ENCODE data around the gene FADS6.

The FADS6 gene, protein sequence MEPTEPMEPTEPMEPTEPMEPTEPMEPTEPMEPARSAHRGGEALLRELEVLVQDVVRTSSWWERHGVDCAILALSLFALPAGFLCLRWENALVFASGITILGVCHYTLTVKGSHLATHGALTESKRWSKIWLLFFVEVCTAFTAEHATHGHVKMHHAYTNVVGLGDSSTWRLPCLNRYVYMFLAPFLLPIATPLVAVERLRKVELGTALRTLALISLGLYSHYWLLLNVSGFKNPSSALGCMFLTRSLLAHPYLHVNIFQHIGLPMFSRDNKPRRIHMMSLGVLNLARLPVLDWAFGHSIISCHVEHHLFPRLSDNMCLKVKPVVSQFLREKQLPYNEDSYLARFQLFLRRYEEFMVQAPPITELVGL

GRCh38 chr17:74892974-74893911, at the start of gene FADS6:
FADS6 (minus strand) TSS chr17:74893633; CDS start chr17:74893595, 38 bp downstream.
- DNase-seq (ENCODE audit: low spot score): no peak

GRCh38 chr17:74941128-74941725, 47.8 kb upstream of the FADS6 start:
- DNase-seq (ENCODE audit: low spot score): no peak

DNA sequence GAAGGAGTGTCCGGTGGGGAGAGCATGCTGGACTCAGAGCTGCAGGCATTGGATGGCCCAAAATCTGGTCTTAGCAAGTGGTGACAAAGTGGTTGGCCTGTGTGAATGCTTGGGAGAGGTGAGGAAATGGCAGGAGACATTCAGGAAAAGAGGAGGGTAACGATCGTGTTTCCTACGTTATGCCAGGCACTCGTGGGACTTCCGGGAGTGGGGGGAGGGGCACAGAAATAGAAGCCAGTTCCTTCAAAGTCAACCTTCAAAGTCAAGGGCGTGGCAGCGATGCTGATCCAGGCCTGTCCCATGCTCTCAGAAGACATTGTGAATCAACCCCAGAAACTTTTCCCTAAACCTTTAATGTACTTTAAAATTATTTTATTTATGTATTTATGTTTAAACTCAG, 46.1 kb upstream of the FADS6 start:
- DNase-seq (ENCODE audit: low spot score): no peak

DNA sequence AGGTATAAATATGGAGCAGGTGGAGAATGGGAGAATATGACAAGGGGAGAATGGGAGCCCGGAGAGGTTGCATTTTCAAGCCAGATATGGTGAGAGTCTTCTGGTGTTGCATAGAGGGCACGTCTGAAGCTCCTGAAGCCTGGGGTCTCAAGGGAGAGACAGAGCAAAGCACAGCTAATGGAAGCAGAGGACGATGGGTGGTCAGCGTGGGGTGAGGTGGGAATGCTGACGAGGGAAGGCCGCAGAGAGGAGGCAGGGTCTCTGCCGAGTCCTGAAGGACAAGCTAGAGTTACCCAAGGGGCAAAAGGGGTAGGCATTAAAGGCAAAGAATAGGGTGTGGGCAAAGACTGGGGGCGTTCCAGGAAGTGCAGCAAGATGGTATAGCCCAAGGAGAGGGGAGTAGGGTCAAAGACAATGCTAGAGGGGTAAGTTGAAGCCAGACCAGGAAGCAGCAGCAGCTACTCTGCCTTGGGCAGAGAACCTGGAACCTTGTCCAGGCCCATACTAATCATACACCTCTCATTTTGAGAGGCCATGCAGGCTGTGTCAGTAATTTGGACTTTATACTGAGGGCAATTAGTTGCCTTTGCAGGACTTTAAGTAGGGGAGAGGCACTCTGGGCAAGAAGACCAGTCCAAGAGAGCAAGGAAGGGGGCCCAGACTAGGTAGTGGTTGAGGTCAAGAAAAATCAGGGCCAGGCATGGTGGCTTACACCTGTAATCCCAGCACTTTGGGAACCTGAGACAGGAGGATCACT, 44.9 kb upstream of the FADS6 start:
- no peak for DNase-seq (ENCODE audit: low spot score)

- no peak for DNase-seq (ENCODE audit: low spot score)
These were observed 43.9 kb upstream of the FADS6 start for GRCh38 chr17:74937064-74938051.

DNA sequence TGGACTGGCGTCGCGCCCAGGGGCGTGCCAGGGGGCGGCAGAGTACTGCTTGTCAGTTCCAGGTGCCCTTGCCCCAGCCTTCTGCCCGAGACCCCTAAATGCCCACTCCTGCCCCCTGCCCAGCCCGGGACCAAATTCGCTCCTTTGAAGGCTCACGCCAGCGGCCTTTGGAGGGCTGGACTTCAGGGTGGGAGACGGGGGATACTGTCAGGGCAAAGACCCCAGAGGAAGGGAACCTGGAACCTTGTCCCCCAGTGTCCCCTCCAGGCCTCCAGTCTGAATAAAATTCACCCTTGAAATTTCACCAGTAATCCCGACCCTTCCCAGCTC, 43.0 kb upstream of the FADS6 start:
- no peak for DNase-seq (ENCODE audit: low spot score)

- DNase-seq (ENCODE audit: low spot score): no peak
These were observed 42.4 kb upstream of the FADS6 start, which contains the start of gene OTOP3 for GRCh38 chr17:74935585-74936469. OTOP3 (plus strand) TSS chr17:74935898; CDS start chr17:74935922, 24 bp downstream.

- no peak for DNase-seq (ENCODE audit: low spot score)
These were observed 41.6 kb upstream of the FADS6 start for GRCh38 chr17:74935048-74935447.

DNA sequence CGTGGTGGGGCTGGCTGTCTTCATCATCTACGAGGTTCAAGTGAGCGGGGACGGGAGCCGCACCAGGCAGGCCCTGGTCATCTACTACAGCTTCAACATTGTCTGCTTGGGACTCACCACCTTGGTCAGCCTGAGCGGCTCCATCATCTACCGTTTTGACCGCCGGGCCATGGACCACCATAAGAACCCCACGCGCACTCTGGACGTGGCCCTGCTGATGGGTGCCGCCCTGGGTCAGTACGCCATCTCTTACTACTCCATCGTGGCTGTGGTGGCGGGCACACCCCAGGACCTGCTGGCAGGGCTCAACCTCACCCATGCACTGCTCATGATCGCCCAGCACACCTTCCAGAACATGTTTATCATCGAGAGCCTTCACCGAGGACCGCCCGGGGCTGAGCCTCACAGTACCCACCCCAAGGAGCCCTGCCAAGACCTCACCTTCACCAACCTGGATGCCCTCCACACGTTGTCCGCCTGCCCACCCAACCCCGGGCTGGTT, 37.2 kb upstream of the FADS6 start:
- DNase-seq (ENCODE audit: low spot score): no peak

- no peak for DNase-seq (ENCODE audit: low spot score)
These were observed 35.4 kb upstream of the FADS6 start for GRCh38 chr17:74928786-74929185.

DNA sequence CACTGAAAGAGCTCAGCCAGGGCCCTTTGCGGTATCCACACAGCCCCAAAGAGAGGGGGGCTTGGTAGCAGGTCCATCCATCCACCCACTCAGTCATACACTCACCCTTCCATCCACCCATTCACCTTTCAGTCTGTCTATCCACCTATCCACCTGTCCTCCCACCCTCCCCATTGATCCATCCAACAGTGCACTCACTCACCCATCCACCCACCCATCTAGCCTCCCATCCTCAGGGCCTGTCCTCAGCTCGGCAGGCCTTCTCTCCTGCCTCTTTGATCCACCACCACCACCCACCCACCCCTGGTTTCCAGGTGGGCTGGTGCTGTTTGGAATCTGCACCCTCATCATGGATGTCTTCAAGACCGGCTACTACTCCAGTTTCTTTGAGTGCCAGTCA, 31.8 kb upstream of the FADS6 start:
- DNase-seq (ENCODE audit: low spot score): no peak

DNA sequence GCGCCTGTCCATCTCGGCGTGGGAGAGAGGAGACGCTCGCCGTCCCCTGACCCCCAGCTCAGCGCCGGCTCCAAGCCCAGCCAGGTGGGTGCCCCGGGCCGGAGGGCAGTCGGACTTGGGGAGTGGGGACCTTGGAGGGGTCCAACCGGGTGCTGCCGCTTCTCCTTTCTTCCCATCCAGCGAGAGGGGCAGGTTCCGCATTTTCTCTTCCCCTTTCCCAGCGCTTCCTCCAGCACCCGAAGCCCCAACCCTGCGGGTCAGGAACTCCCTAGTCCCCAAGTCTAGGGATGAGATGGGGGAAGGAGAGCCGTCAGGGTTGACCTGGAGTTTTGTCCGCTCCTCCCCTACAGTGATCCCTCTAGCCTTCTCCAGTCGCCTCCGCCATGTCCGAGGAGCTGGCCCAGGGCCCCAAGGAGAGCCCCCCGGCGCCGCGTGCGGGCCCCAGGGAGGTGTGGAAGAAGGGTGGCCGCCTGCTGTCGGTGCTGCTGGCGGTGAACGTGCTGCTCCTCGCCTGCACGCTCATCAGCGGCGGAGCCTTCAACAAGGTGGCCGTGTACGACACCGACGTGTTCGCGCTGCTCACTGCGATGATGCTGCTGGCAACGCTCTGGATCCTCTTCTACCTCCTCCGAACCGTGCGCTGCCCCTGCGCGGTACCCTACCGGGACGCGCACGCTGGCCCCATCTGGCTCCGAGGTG, 31.0 kb upstream of the FADS6 start, which contains the start of gene OTOP2:
Gene OTOP2, plus strand, starts transcription at position 24 of the 699 bp plus-strand sequence. Its CDS starts 360 bp downstream, at position 384.
- DNase-seq (ENCODE audit: low spot score): no peak

GRCh38 chr17:74923538-74924249, 30.3 kb upstream of the FADS6 start:
- DNase-seq (ENCODE audit: low spot score): peak; percentile 62

DNA sequence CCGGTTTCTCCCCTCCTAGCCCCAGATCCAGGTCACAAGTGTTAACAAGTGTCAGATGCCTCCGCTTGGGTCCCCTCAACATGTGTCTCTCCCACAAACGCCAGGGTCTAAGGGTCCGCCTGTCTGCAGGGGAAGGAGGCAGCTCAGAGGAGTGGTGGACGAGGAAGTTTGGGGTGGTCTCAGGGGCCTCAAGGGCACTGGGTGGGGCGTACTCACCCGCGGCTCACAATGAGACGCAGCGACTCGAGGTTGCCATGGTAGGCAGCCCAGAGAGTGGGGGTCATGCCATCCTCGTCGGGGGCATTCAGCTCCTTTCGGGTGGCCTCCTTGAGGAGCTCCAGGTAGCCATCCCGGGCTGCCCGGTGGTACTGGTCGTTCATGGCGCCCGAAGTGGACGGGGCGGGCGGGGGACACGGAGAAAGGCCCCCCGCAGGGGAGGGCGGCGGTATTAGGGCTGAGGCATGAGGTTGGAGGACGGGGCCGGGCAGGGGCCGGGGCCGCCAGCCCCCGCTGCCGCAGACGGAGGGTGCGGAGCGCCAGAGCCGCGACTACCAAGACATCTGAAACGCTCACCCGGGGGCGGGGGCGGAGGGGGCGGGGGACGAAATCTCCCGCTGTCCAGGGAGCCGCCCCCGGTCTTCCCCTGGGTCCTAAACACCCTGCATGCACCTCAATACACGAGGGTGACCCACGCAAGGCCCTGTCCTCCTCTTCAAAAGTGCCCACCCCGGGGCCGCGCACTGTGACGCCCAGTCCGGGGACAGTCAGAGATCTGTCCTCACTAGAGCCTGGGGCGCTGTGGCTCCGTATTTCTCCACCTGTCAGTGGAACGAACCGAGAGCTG, 29.5 kb upstream of the FADS6 start, which contains the start of gene USH1G:
Gene USH1G, minus strand, starts transcription at position 562 of the 844 bp plus-strand sequence. Its CDS starts 182 bp downstream, at position 380.
- peak; percentile 11 for DNase-seq (ENCODE audit: low spot score)

GRCh38 chr17:74922172-74922571, 28.7 kb upstream of the FADS6 start:
- no peak for DNase-seq (ENCODE audit: low spot score)

- no peak for DNase-seq (ENCODE audit: low spot score)
These were observed 28.3 kb upstream of the FADS6 start for GRCh38 chr17:74921769-74922168.
